Activated CD4-positive, alpha-beta T cell treated with anti-CD3 and anti-CD28 coated beads, Interleukin-2, amount 50 U/mL, for 4 hours (primary cell): ENCODE measurements around the gene SLC25A5.

Experiments
- DNase-seq, 2 experiments: peaks; one replicate each; pipeline ENCODE4 v3.0.0-alpha.2; 2020

SLC25A5 gene

DNA sequence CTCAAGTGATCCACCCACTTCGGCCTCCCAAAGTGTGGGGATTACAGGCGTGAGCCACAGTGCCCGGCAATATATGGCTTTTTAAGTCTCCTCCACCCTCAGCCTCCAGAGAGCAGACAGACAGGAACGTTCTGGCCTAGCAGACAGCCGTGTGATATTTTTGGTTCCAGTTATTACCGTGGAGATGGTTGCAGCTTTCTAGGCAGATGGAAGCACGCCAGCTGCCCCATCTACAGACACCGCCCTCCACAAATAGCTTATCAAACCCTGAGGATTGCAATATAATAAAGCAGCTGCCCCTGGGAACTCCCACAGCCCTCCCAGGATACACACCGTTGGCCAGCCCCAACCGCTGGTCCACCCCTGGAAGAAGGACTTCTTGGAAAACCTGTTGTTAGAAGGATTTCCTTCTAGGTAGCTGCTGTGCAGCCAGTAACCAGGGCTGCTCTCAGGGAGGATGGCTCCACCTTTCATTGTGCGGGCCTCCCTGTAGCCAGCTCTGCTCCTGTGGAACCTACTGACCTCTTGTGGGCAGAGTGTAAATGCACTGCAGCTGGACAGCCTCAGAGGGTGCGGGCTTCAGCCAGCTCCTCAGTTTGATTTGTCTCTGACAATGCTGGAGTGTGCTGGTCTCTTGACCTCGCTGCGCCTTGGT lies 44.0 kb downstream of the SLC25A5 start:
- DNase-seq = no peak

DNA sequence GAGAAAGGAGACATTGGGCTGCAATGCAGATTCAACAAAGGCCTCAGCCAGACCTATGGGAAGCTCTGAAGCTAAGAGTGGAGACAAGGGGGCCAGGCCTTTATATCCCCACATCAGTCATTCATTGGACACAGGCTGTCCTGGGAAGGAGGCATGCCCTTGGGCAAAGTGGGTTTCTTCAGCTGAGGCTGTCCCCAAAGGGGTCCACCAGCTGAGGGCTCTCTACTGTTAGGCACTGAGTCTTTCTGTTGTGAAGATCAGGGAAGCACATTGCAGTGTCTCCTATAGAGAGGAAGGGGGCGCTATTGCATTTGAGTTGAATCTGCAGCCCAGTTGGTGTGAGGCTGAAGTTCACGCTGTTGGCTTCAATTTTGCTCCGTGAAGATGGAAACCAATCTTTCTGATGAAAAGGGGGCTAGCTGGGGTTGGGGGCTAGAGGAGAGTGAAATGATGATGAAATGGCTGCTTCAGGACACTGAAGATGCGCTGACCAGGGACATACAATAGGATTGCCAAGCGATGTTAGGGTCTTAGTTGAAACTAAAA lies 48.0 kb downstream of the SLC25A5 start:
- DNase-seq = peak; percentile 1 to 5

DNA sequence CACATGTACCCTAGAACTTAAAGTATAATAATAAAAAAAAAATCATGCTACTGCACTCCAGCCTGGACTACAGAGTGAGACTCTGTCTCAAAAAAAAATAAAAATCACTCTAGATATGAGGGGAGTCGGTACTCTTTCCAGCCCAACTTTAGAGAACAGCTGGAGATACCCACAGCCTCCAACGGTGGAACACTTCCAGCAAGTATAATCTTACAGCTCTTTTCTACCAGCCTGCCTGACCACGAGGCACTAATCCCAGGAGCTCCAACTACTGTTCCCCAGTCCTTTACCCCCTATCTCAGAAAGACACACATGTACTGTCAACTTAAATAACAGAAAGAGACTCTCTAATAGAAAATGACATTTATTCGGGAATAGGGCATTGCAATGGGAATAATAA lies 50.1 kb downstream of the SLC25A5 start:
- no peak for DNase-seq
